IMR-90 (cell line): Measurements from ENCODE around the gene NPEPPS. TPM values are rescaled to one million over a fixed set of nuclear protein-coding genes. Genes with fewer than 3 reads are reported as not detected.

ENCODE experiments used
- ATAC-seq: fragments of 200-7000 bp; cut with Tn5 transposase; 2 replicates; pipeline ENCODE4 v1.9.1; 2020; ENCODE audit warnings: low read depth, mild to moderate bottlenecking, moderate library complexity
- BruUV-seq: library from RNA; stranded (reverse); fragments of 400-500 nt; replicated peaks from 2 replicates; lab custom pipeline; 2021; lab: Mats Ljungman, UMichigan
- CTCF ChIA-PET: fragments of 300-600 bp; formaldehyde crosslinking; extraction: SDS; loops from one replicate; lab custom pipeline; 2021; ENCODE audit warnings: antibody characterized with exemption; lab: Yijun Ruan, JAX
- POLR2A ChIA-PET: fragments of 300-600 bp; sonication (Branson Sonifier 250); formaldehyde crosslinking; loops from one replicate; lab custom pipeline; 2022; ENCODE audit warnings: antibody characterized with exemption; ENCODE audit not compliant: unreplicated experiment; lab: Charles Lee
- DNase-seq: peaks from one replicate; pipeline ENCODE4 v3.0.0; 2013
- H2AFZ ChIP-seq: replicated peaks from 2 replicates; pipeline ENCODE3; 2013; ENCODE audit warnings: low read length, mild to moderate bottlenecking; ENCODE audit not compliant: poor library complexity
- H2AK5ac ChIP-seq: 2 replicates; pipeline ENCODE4 v1.6.1; 2013; ENCODE audit warnings: low read depth, low read length, inconsistent platforms
- H2AK9ac ChIP-seq: replicated peaks from 2 replicates; pipeline ENCODE3; 2013; ENCODE audit warnings: mild to moderate bottlenecking, low read depth, low read length, moderate library complexity; ENCODE audit not compliant: poor library complexity
- H2BK120ac ChIP-seq: 2 replicates; pipeline ENCODE4 v1.6.1; 2013; ENCODE audit warnings: low read depth, low read length, inconsistent platforms
- H2BK15ac ChIP-seq: 3 replicates; pipeline ENCODE4 v1.6.1; 2013; ENCODE audit warnings: low read depth, low read length, inconsistent platforms
- H2BK20ac ChIP-seq: 2 replicates; pipeline ENCODE4 v1.6.1; 2013; ENCODE audit warnings: low read depth, mild to moderate bottlenecking, inconsistent platforms, low read length, moderate library complexity
- H2BK5ac ChIP-seq: 2 replicates; pipeline ENCODE4 v1.6.1; 2013; ENCODE audit warnings: mild to moderate bottlenecking, low read depth, low read length, inconsistent platforms; ENCODE audit not compliant: poor library complexity, severe bottlenecking
- H3K14ac ChIP-seq: replicated peaks from 2 replicates; pipeline ENCODE4 v1.6.1; 2013; ENCODE audit warnings: low read depth, low read length, inconsistent platforms
- H3K18ac ChIP-seq: 2 replicates; pipeline ENCODE4 v1.6.1; 2013; ENCODE audit warnings: low read depth, low read length, control low read depth
- H3K23ac ChIP-seq: 2 replicates; pipeline ENCODE4 v1.6.1; 2013; ENCODE audit warnings: low read depth, low read length, inconsistent platforms
- H3K27ac ChIP-seq: 2 replicates; pipeline ENCODE4 v1.5.1; 2013; ENCODE audit warnings: mild to moderate bottlenecking, control low read depth, low read length; ENCODE audit not compliant: insufficient read depth
- H3K27me3 ChIP-seq: 2 replicates; pipeline ENCODE4 v1.6.1; 2013; ENCODE audit warnings: low read length; ENCODE audit not compliant: control insufficient read depth, insufficient read depth
- H3K36me3 ChIP-seq: 2 replicates; pipeline ENCODE4 v1.6.1; 2013; ENCODE audit warnings: low read length, mixed read lengths; ENCODE audit not compliant: control insufficient read depth, insufficient read depth
- H3K4ac ChIP-seq: 2 replicates; pipeline ENCODE4 v1.6.1; 2013; ENCODE audit warnings: low read depth, low read length, inconsistent platforms
- H3K4me1 ChIP-seq: 2 replicates; pipeline ENCODE4 v1.6.1; 2013; ENCODE audit warnings: low read length, mixed read lengths; ENCODE audit not compliant: control insufficient read depth, insufficient read depth
- H3K4me2 ChIP-seq: 2 replicates; pipeline ENCODE4 v1.6.1; 2013; ENCODE audit warnings: low read depth, mild to moderate bottlenecking, control low read depth, low read length, moderate library complexity
- H3K4me3 ChIP-seq: 2 replicates; pipeline ENCODE4 v1.5.1; 2013; ENCODE audit warnings: low read depth, mild to moderate bottlenecking, control low read depth, low read length, moderate library complexity; ENCODE audit not compliant: insufficient read depth
- H3K56ac ChIP-seq: 2 replicates; pipeline ENCODE4 v1.6.1; 2013; ENCODE audit warnings: low read length, inconsistent platforms; ENCODE audit not compliant: insufficient read depth; ENCODE audit errors: extremely low read depth
- H3K79me1 ChIP-seq, 2 experiments: 2 replicates each; pipeline ENCODE4 v1.6.1; 2013; ENCODE audit warnings: low read length in 2 of 2, inconsistent platforms in 1 of 2, low read depth in 1 of 2
- H3K9ac ChIP-seq: 2 replicates; pipeline ENCODE4 v1.6.1; 2013; ENCODE audit warnings: low read depth, low read length, control low read depth
- H3K9me1 ChIP-seq: 2 replicates; pipeline ENCODE4 v1.6.1; 2013; ENCODE audit warnings: low read length, inconsistent platforms; ENCODE audit not compliant: insufficient read depth
- H3K9me3 ChIP-seq: 2 replicates; pipeline ENCODE4 v1.6.1; 2013; ENCODE audit warnings: low read length; ENCODE audit not compliant: control insufficient read depth, insufficient read depth
- H4K20me1 ChIP-seq: 2 replicates; pipeline ENCODE4 v1.6.1; 2013; ENCODE audit warnings: low read length, inconsistent platforms; ENCODE audit not compliant: insufficient read depth
- H4K5ac ChIP-seq: 2 replicates; pipeline ENCODE4 v1.6.1; 2013; ENCODE audit warnings: mild to moderate bottlenecking, low read depth, low read length, control low read depth
- H4K8ac ChIP-seq, 2 experiments: 2 replicates each; pipeline ENCODE4 v1.6.1; 2013; ENCODE audit warnings: low read depth in 2 of 2, low read length in 2 of 2, control low read depth in 1 of 2, inconsistent platforms in 1 of 2
- H4K91ac ChIP-seq: 2 replicates; pipeline ENCODE4 v1.6.1; 2013; ENCODE audit warnings: low read depth, low read length, inconsistent platforms; ENCODE audit not compliant: insufficient read depth
- CTCF ChIP-seq: conservative IDR thresholded peaks from 2 replicates; pipeline ENCODE4 v1.5.1; 2012; ENCODE audit warnings: mild to moderate bottlenecking, low read depth, low read length, improper control_type of control experiment
- POLR2A ChIP-seq: IDR thresholded peaks from 2 replicates; pipeline ENCODE4 v1.6.1; 2012; ENCODE audit warnings: mild to moderate bottlenecking, low read depth, low read length
- WGBS, 2 experiments: methylation state at CpG; one replicate each; pipeline versions ENCODE4 v1.1.5 to v1.1.7; 2013; ENCODE audit warnings: missing lambda C conversion rate in 2 of 2; ENCODE audit not compliant: insufficient read length in 1 of 2; ENCODE audit errors: extremely low coverage in 2 of 2; 5-methylcytosine and 5-hydroxymethylcytosine counted together
- dilution Hi-C: fragments of 300-500 bp; cut with HindIII; formaldehyde crosslinking; loops from one replicate; pipeline ENCODE4 v1.14.3; 2018; ENCODE audit warnings: low sequenced_read_pairs; ENCODE audit not compliant: unreplicated experiment
- in situ Hi-C: fragments of 300-500 bp; cut with MboI; formaldehyde crosslinking; loops from 3 replicates; pipeline ENCODE4 v1.14.3; 2019; ENCODE audit warnings: low sequenced_read_pairs, inconsistent platforms, mixed read lengths
- intact Hi-C: fragments of 100-400 bp; cut with micrococcal nuclease; formaldehyde crosslinking; loops from 2 replicates; pipeline ENCODE4 v1.10.0; 2022
- polyA plus RNA-seq, 3 experiments: library from polyadenylated mRNA; depleted of rRNA; stranded (reverse); fragments of >200 nt; gene quantifications; 2 replicates each; pipeline ENCODE4 v1.2.3, GENCODE V29; 2012; ENCODE audit warnings: low replicate concordance in 1 of 3
- total RNA-seq: library from RNA; depleted of rRNA; stranded (reverse); fragments of >200 nt; gene quantifications from 2 replicates; pipeline ENCODE4 v1.2.3, GENCODE V29; 2012

The NPEPPS gene
- total and polyA plus RNA-seq, 2 of the 4 experiments (the other 2 are of a cell fraction), result 54.1 to 64.6 TPM

GRCh38 chr17:47624727-47625068 is 93.8 kb downstream of the NPEPPS start:
- Histone ChIP-seq H3K27me3 (no peaks in the 10 kb centered on the region), H2AK5ac (no peak overlapping the region), H3K56ac (no peak overlapping the region), H2AK9ac (no peak overlapping the region), H3K4me3 (no peak overlapping the region), H3K4me1 (peaks cover 13% of the 10 kb centered on the region), H2AFZ (no peak overlapping the region), H3K18ac (no peak overlapping the region), H3K9ac (no peak overlapping the region), H3K9me1 (0 out of 2 replicates have a peak, but pooled peaks cover 3% of the 10 kb centered on the region), H2BK120ac (no peak overlapping the region), H3K14ac (no peak overlapping the region), H4K91ac (no peak overlapping the region), H4K5ac (no peak overlapping the region), H2BK20ac (no peak overlapping the region), H3K36me3 (peaks cover 8% of the 10 kb centered on the region), H3K4me2 (no peak overlapping the region), H3K4ac (no peak overlapping the region), H3K23ac (no peak overlapping the region), H3K27ac (no peak overlapping the region), H4K20me1 (peaks cover 4% of the 10 kb centered on the region), H2BK5ac (no peak overlapping the region), H3K9me3 (no peaks in the 10 kb centered on the region), H4K8ac (no peak overlapping the region), H2BK15ac (no peak overlapping the region), H3K79me1 (peaks cover 8 to 16% of the 10 kb centered on the region in 2 experiments; a peak in 3 of 4 replicates)
- no CpG with 5 or more reads among the region's 1 CpG for WGBS, 2 experiments
- DNase-seq (no peak), ATAC-seq (no peak)
- ChIA-PET POLR2A (interaction anchor here (0.6 kb wide), 1 partner anchor 18 kb away, joined by 6 read pairs; no protein-coding TSS in a partner anchor), CTCF (interaction anchor here (2.0 kb wide), 1 partner anchor 9 kb away, joined by 9 read pairs; no protein-coding TSS in a partner anchor)
- dilution Hi-C loops, result no loop called here
- no TSS peak for BruUV-seq
- in situ Hi-C loops, result loop anchor here (25.0 kb wide), 1 partner anchor 462 kb away; no protein-coding TSS in a partner anchor
- intact Hi-C loops, result loop anchor here (5.0 kb wide), 1 partner anchor 262 kb away; no protein-coding TSS in a partner anchor
- no peak for TF ChIP-seq CTCF
- TF ChIP-seq POLR2A, result no peak
